ENCODE data around the gene LHX1.

LHX1 gene

DNA sequence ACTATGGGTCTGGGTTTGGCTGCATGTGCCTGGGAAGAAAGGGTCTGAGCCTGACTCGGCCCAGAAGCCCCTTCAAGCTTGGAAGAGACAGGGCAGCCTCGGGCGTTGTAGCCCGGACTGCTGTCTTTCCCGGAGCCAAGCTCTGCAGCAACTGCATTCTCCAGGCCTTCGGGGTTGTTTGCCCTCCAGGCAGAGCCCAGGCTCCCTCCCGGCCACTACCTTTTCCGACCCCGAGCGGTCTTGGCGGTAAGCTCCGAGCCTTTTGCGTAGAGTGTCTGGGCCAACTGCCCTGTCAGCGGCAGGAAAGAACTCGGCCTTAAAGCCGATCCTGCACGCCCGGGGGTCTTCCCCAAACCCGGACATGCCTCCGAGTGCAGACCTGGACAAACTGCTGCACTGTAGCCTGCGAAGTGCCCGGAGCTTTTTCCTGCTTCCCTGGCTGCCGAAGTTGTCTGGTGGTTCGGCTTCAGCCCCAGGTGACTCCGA, 1.3 kb downstream of the LHX1 start:
- TF ChIP-seq, protein P1, sequence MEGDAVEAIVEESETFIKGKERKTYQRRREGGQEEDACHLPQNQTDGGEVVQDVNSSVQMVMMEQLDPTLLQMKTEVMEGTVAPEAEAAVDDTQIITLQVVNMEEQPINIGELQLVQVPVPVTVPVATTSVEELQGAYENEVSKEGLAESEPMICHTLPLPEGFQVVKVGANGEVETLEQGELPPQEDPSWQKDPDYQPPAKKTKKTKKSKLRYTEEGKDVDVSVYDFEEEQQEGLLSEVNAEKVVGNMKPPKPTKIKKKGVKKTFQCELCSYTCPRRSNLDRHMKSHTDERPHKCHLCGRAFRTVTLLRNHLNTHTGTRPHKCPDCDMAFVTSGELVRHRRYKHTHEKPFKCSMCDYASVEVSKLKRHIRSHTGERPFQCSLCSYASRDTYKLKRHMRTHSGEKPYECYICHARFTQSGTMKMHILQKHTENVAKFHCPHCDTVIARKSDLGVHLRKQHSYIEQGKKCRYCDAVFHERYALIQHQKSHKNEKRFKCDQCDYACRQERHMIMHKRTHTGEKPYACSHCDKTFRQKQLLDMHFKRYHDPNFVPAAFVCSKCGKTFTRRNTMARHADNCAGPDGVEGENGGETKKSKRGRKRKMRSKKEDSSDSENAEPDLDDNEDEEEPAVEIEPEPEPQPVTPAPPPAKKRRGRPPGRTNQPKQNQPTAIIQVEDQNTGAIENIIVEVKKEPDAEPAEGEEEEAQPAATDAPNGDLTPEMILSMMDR (IDR thresholded peaks at IDR 0.05; ENCODE audit: insufficient read depth, low read length, poor library complexity, severe bottlenecking) = no peak
- no peak for DNase-seq (ENCODE audit: extremely low read depth, insufficient read length)
- Histone ChIP-seq H3K27me3 (replicated peaks; ENCODE audit: control insufficient read depth, insufficient read depth, low read length) (peaks cover 14% of the 10 kb centered on the region), H3K4me3 (replicated peaks; ENCODE audit: low read depth, low read length) (no peak overlapping the region), H3K36me3 (ENCODE audit: control insufficient read depth, insufficient read depth, low read length) (no peaks in the 10 kb centered on the region)

GRCh38 chr17:36939052-36939801, 2.0 kb downstream of the LHX1 start:
- TF ChIP-seq, protein P1 (IDR thresholded peaks at IDR 0.05; ENCODE audit: insufficient read depth, low read length, poor library complexity, severe bottlenecking) = no peak
- no peaks in the 10 kb centered on the region for H3K36me3 ChIP-seq (ENCODE audit: control insufficient read depth, insufficient read depth, low read length)
- H3K4me3 ChIP-seq (replicated peaks; ENCODE audit: low read depth, low read length) = no peak overlapping the region
- DNase-seq (ENCODE audit: extremely low read depth, insufficient read length) = no peak
- peaks cover 13% of the 10 kb centered on the region for H3K27me3 ChIP-seq (replicated peaks; ENCODE audit: control insufficient read depth, insufficient read depth, low read length)

- no peak for DNase-seq (ENCODE audit: extremely low read depth, insufficient read length)
- TF ChIP-seq, protein P1 (IDR thresholded peaks at IDR 0.05; ENCODE audit: insufficient read depth, low read length, poor library complexity, severe bottlenecking) = no peak
- Histone ChIP-seq H3K4me3 (replicated peaks; ENCODE audit: low read depth, low read length) (no peak overlapping the region), H3K36me3 (ENCODE audit: control insufficient read depth, insufficient read depth, low read length) (no peaks in the 10 kb centered on the region), H3K27me3 (replicated peaks; ENCODE audit: control insufficient read depth, insufficient read depth, low read length) (peaks cover 10% of the 10 kb centered on the region; the same call in 1 of the 2 replicates)
These were observed 2.6 kb downstream of the LHX1 start for GRCh38 chr17:36939802-36940312.

GRCh38 chr17:36940313-36941264, 3.3 kb downstream of the LHX1 start:
- Histone ChIP-seq H3K4me3 (replicated peaks; ENCODE audit: low read depth, low read length) (no peak overlapping the region), H3K27me3 (replicated peaks; ENCODE audit: control insufficient read depth, insufficient read depth, low read length) (peaks cover 10% of the 10 kb centered on the region; the same call in 1 of the 2 replicates), H3K36me3 (ENCODE audit: control insufficient read depth, insufficient read depth, low read length) (no peaks in the 10 kb centered on the region)
- DNase-seq (ENCODE audit: extremely low read depth, insufficient read length) = no peak
- TF ChIP-seq, protein P1 (IDR thresholded peaks at IDR 0.05; ENCODE audit: insufficient read depth, low read length, poor library complexity, severe bottlenecking) = no peak

- Histone ChIP-seq H3K36me3 (ENCODE audit: control insufficient read depth, insufficient read depth, low read length) (no peaks in the 10 kb centered on the region), H3K27me3 (replicated peaks; ENCODE audit: control insufficient read depth, insufficient read depth, low read length) (peaks cover 8% of the 10 kb centered on the region; the same call in 1 of the 2 replicates), H3K4me3 (replicated peaks; ENCODE audit: low read depth, low read length) (no peak overlapping the region)
- no peak for DNase-seq (ENCODE audit: extremely low read depth, insufficient read length)
- TF ChIP-seq, protein P1 (IDR thresholded peaks at IDR 0.05; ENCODE audit: insufficient read depth, low read length, poor library complexity, severe bottlenecking) = no peak
These were observed 4.2 kb downstream of the LHX1 start for GRCh38 chr17:36941265-36942010.

Measured in GM06990 (cell line).